HepG2 (cell line): ENCODE measurements around the gene INKA2. TPM values are rescaled to one million over a fixed set of nuclear protein-coding genes. Genes with fewer than 3 reads are reported as not detected.

Experiments used
- ATAC-seq: fragments of 200-7000 bp; cut with Tn5 transposase; 3 replicates; pipeline ENCODE4 v1.9.1; 2020; ENCODE audit warnings: mild to moderate bottlenecking, moderate library complexity
- BruUV-seq: library from RNA; stranded (reverse); fragments of 400-500 nt; replicated peaks from 2 replicates; lab custom pipeline; 2021; lab: Mats Ljungman, UMichigan
- CTCF ChIA-PET: fragments of 300-600 bp; formaldehyde crosslinking; extraction: SDS; loops from one replicate; lab custom pipeline; 2021; ENCODE audit warnings: low total read pairs, inconsistent platforms, low intra/inter-chr PET ratio; lab: Yijun Ruan, JAX
- POLR2A ChIA-PET: fragments of 350-600 bp; sonication (Branson Sonifier 250); formaldehyde crosslinking; loops from one replicate; lab custom pipeline; 2020; ENCODE audit warnings: antibody characterized with exemption, inconsistent platforms; lab: Yijun Ruan, JAX
- DNase-seq: peaks from one replicate; pipeline ENCODE4 v3.0.0-alpha.2; 2015; ENCODE audit warnings: low spot score
- FAIRE-seq: peaks from 3 replicates; lab custom pipeline; 2011; peaks lifted over from hg19 to GRCh38; lab: Jason Lieb, UNC
- H2AFZ ChIP-seq: one replicate; pipeline ENCODE4 v1.6.1; 2011; ENCODE audit warnings: low read length, inconsistent platforms
- H3K27ac ChIP-seq: fragments of 300-600 bp; 3 replicates; pipeline ENCODE4 v1.8.0; 2011; ENCODE audit warnings: mixed run types, mild to moderate bottlenecking, mixed read lengths, low read length, inconsistent platforms; ENCODE audit not compliant: insufficient read depth; ENCODE audit errors: extremely low read length
- H3K27me3 ChIP-seq, 2 experiments: fragments of 200-600 bp in 1 of 2; 2 replicates in 1 of 2; 3 replicates in 1 of 2; pipeline versions ENCODE4 v1.6.0 to v1.8.0; 2011; ENCODE audit warnings: low read length in 2 of 2, mild to moderate bottlenecking in 2 of 2, moderate library complexity in 2 of 2, inconsistent platforms in 1 of 2; ENCODE audit not compliant: insufficient read depth in 2 of 2, control insufficient read depth in 1 of 2
- H3K36me3 ChIP-seq, 2 experiments: fragments of 200-600 bp in 1 of 2; replicated peaks in 1 of 2; 2 replicates in 1 of 2; 3 replicates in 1 of 2; pipeline versions ENCODE4 v1.5.1 to v1.8.0; 2011; ENCODE audit warnings: low read length in 2 of 2, inconsistent platforms in 1 of 2; ENCODE audit not compliant: insufficient read depth in 2 of 2, control insufficient read depth in 1 of 2
- H3K4me1 ChIP-seq: 2 replicates; pipeline ENCODE4 v1.5.1; 2012; ENCODE audit warnings: low read length, inconsistent platforms; ENCODE audit not compliant: insufficient read depth
- H3K4me2 ChIP-seq: 2 replicates; pipeline ENCODE4 v1.6.0; 2011; ENCODE audit warnings: low read depth, low read length, inconsistent platforms
- H3K4me3 ChIP-seq, 3 experiments: fragments of 200-600 bp in 1 of 3; sonication (generic), shearing (Covaris generic) in 1 of 3; replicated peaks in 1 of 3; 2 replicates each; pipeline ENCODE4 v1.5.1; 2011 to 2016; ENCODE audit warnings: low read length in 3 of 3, inconsistent platforms in 2 of 3, low read depth in 2 of 3, mild to moderate bottlenecking in 2 of 3, control low read depth in 1 of 3, mixed read lengths in 1 of 3; ENCODE audit not compliant: insufficient read depth in 1 of 3
- H3K79me2 ChIP-seq: one replicate; pipeline ENCODE4 v1.6.1; 2011; ENCODE audit warnings: low read length, inconsistent platforms; ENCODE audit not compliant: insufficient read depth
- H3K9ac ChIP-seq: 2 replicates; pipeline ENCODE4 v1.6.0; 2011; ENCODE audit warnings: mild to moderate bottlenecking, low read depth, low read length, inconsistent platforms; ENCODE audit not compliant: insufficient read depth
- H3K9me3 ChIP-seq: 2 replicates; pipeline ENCODE4 v1.5.1; 2012; ENCODE audit warnings: mild to moderate bottlenecking, low read length
- H4K20me1 ChIP-seq: 2 replicates; pipeline ENCODE4 v1.6.0; 2011; ENCODE audit warnings: inconsistent platforms, mild to moderate bottlenecking, low read length, moderate library complexity; ENCODE audit not compliant: insufficient read depth
- ATM ChIP-seq: fragments of 450-650 bp; IDR thresholded peaks from 2 replicates; pipeline ENCODE4 v1.7.1; 2017; ENCODE audit warnings: mild to moderate bottlenecking, borderline replicate concordance
- BRD4 ChIP-seq: sonication (generic); formaldehyde crosslinking; IDR thresholded peaks from 2 replicates; pipeline ENCODE4 v1.4.0; 2020; ENCODE audit warnings: missing genetic modification reagents
- CENPX ChIP-seq: sonication (generic); formaldehyde crosslinking; IDR thresholded peaks from 2 replicates; pipeline ENCODE4 v1.9.0; 2021; ENCODE audit warnings: mild to moderate bottlenecking, missing genetic modification reagents, moderate library complexity
- EHMT2 ChIP-seq: fragments of 200-600 bp; sonication (generic); IDR thresholded peaks from 2 replicates; pipeline ENCODE4 v1.7.0; 2017; ENCODE audit warnings: antibody characterized with exemption, low read depth, low read length, borderline replicate concordance
- ELF3 ChIP-seq: IDR thresholded peaks from 2 replicates; pipeline ENCODE4 v1.6.1; 2016; ENCODE audit warnings: missing genetic modification reagents, missing compliant biosample characterization
- ETV5 ChIP-seq: IDR thresholded peaks from 2 replicates; pipeline ENCODE4 v1.6.1; 2018; ENCODE audit warnings: missing biosample characterization, missing genetic modification reagents, inconsistent platforms, borderline replicate concordance
- HNF4A ChIP-seq: sonication (generic); formaldehyde crosslinking; IDR thresholded peaks from 2 replicates; pipeline ENCODE4 v1.4.0; 2020; ENCODE audit warnings: missing genetic modification reagents
- HNRNPL ChIP-seq: fragments of 200-400 bp; formaldehyde crosslinking; IDR thresholded peaks from 2 replicates; pipeline ENCODE4 v1.6.1; 2017; ENCODE audit warnings: mild to moderate bottlenecking, low read depth, low read length
- LCORL ChIP-seq, 2 experiments: fragments of 450-650 bp in 1 of 2; sonication (generic) in 1 of 2; formaldehyde crosslinking in 1 of 2; IDR thresholded peaks; 2 replicates each; pipeline versions ENCODE4 v1.5.0 to v1.6.1; 2017 to 2020; ENCODE audit warnings: antibody characterized with exemption in 1 of 2, missing genetic modification reagents in 1 of 2
- MED1 ChIP-seq: sonication (generic); formaldehyde crosslinking; IDR thresholded peaks from 2 replicates; pipeline ENCODE4 v1.4.0; 2020; ENCODE audit warnings: missing genetic modification reagents
- MYPOP ChIP-seq: sonication (generic); formaldehyde crosslinking; IDR thresholded peaks from 2 replicates; pipeline ENCODE4 v1.8.1; 2023; ENCODE audit warnings: mild to moderate bottlenecking, moderate library complexity, missing genetic modification reagents
- THAP7 ChIP-seq: sonication (generic); formaldehyde crosslinking; IDR thresholded peaks from 2 replicates; pipeline ENCODE4 v1.8.1; 2023; ENCODE audit warnings: mild to moderate bottlenecking, missing genetic modification reagents
- XRCC5 ChIP-seq: fragments of 200-400 bp; formaldehyde crosslinking; optimal IDR thresholded peaks from 2 replicates; pipeline ENCODE3; 2017; ENCODE audit warnings: mild to moderate bottlenecking, low read length
- ZFAT ChIP-seq: sonication (generic); formaldehyde crosslinking; conservative IDR thresholded peaks from 2 replicates; pipeline ENCODE4 v1.8.1; 2023; ENCODE audit warnings: missing genetic modification reagents, inconsistent platforms
- ZNF501 ChIP-seq: sonication (generic); formaldehyde crosslinking; IDR thresholded peaks from 2 replicates; pipeline ENCODE4 v1.5.1; 2020; ENCODE audit warnings: mild to moderate bottlenecking, moderate library complexity, missing genetic modification reagents
- ZNF562 ChIP-seq: sonication (generic); formaldehyde crosslinking; IDR thresholded peaks from 2 replicates; pipeline ENCODE4 v1.8.0; 2022; ENCODE audit warnings: missing genetic modification reagents, borderline replicate concordance
- WGBS: methylation state at CpG from one replicate; pipeline ENCODE4 v1.1.6; 2017; ENCODE audit warnings: low lambda C conversion rate; 5-methylcytosine and 5-hydroxymethylcytosine counted together
- in situ Hi-C: cut with HindIII; loops from 2 replicates; pipeline ENCODE4 v1.10.0; 2017; ENCODE audit warnings: low pct_unique_long_range_greater_than_20kb; ENCODE audit not compliant: extremely low pct_ligation_motif_present
- intact Hi-C: fragments of 100-400 bp; cut with micrococcal nuclease; formaldehyde crosslinking; loops from one replicate; pipeline ENCODE4 v1.10.0; 2022; ENCODE audit not compliant: unreplicated experiment
- polyA plus RNA-seq, 8 experiments: library from polyadenylated mRNA; depleted of rRNA in 3 of 8; stranded (reverse) in 7 of 8; unstranded in 1 of 8; fragments of >200 nt; fragmentation: Illumina TruSeq in 4 of 8; extraction: Trizol in 4 of 8; gene quantifications; 2 replicates each; pipeline versions ENCODE4 v1.2.1 to v1.2.3, GENCODE V29; 2011 to 2016; ENCODE audit warnings: low read depth in 4 of 8, missing spikeins in 1 of 8, mixed read lengths in 1 of 8; ENCODE audit not compliant: insufficient read depth in 1 of 8
- total RNA-seq, 5 experiments: library from RNA; depleted of rRNA; stranded (reverse); fragments of >200 nt; fragmentation: Illumina TruSeq; extraction: Trizol; gene quantifications; 2 replicates each; pipeline ENCODE4 v1.2.3, GENCODE V29; 2016; ENCODE audit warnings: low read depth in 1 of 5

INKA2 gene
- total and polyA plus RNA-seq, 2 of the 13 experiments (the other 11 are each of a cell fraction or from before 2014, with no cell fraction given) = 2.6 to 4.6 TPM

- Histone ChIP-seq H3K9me3 (no peaks in the 10 kb centered on the region), H3K4me1 (peaks cover 34% of the 10 kb centered on the region), H3K79me2 (no peaks in the 10 kb centered on the region), H3K4me3 (no peak overlapping the region), H3K36me3 (no peaks in the 10 kb centered on the region), H3K27me3 (peaks cover 0 to 5% of the 10 kb centered on the region in 2 experiments; a peak in 1 of 5 replicates), H3K4me2 (no peak overlapping the region), H3K9ac (no peak overlapping the region), H2AFZ (no peak overlapping the region), H4K20me1 (no peaks in the 10 kb centered on the region; the same call in 1 of the 2 replicates), H3K27ac (no peak overlapping the region)
- CTCF ChIA-PET = interaction anchor here (2.0 to 3.2 kb wide), 3 partner anchors 31 to 264 kb away, joined by 7 to 65 read pairs (median 19); no protein-coding TSS in a partner anchor
- TF ChIP-seq LCORL (IDR thresholded peaks at IDR 0.05) (peak; percentile 40; the same call in 1 of the 2 replicates), LCORL (CRISPR knock-in tag; IDR thresholded peaks at IDR 0.05) (no peak), ZFAT (CRISPR knock-in tag) (no peak)
- DNase-seq (no peak), FAIRE-seq (no peak), ATAC-seq (no peak)
- no TSS peak for BruUV-seq
- intact Hi-C loops (no loop called here), in situ Hi-C loops (no loop called here)
- 80% methylated on average over 7 of the region's 9 CpGs for WGBS
- POLR2A ChIA-PET = no interaction called here
Observed at GRCh38 chr1:111745675-111746613, 6.7 kb upstream of the INKA2 start.

GRCh38 chr1:111743679-111744101 is 4.5 kb upstream of the INKA2 start:
- no peak for DNase-seq
- FAIRE-seq = no peak
- H3K36me3 ChIP-seq = no peaks in the 10 kb centered on the region
- no TSS peak for BruUV-seq
- H2AFZ ChIP-seq = no peak overlapping the region
- H3K4me1 ChIP-seq = peaks cover 37% of the 10 kb centered on the region
- H3K27ac ChIP-seq = no peak overlapping the region
- CTCF ChIA-PET = interaction anchor here (1.2 kb wide), 1 partner anchor 29 kb away, joined by 3 read pairs; no protein-coding TSS in a partner anchor
- H3K9me3 ChIP-seq = no peaks in the 10 kb centered on the region
- WGBS = 11% methylated on average over 2 of the region's 3 CpGs
- H3K79me2 ChIP-seq = no peaks in the 10 kb centered on the region
- no peak for ATAC-seq
- peaks cover 0 to 5% of the 10 kb centered on the region in 2 experiments; a peak in 1 of 5 replicates for H3K27me3 ChIP-seq
- intact Hi-C loops = no loop called here
- in situ Hi-C loops = no loop called here
- POLR2A ChIA-PET = no interaction called here
- no peak overlapping the region for H3K4me3 ChIP-seq
- no peak overlapping the region for H3K9ac ChIP-seq
- H3K4me2 ChIP-seq = peak overlapping the region; percentile 28; the same call in 1 of the 2 replicates
- H4K20me1 ChIP-seq = no peaks in the 10 kb centered on the region; the same call in 1 of the 2 replicates
- TF ChIP-seq ATM = no peak
- no peak for TF ChIP-seq BRD4 (CRISPR knock-in tag)
- 0 out of 2 replicates have a peak, but pooled peaks have one; percentile 10 for TF ChIP-seq ETV5
- no peak for TF ChIP-seq ZNF501 (CRISPR knock-in tag)
- no peak for TF ChIP-seq EHMT2
- no peak for TF ChIP-seq HNF4A (CRISPR knock-in tag)
- TF ChIP-seq MED1 (CRISPR knock-in tag) = no peak
- no peak for TF ChIP-seq MYPOP
- no peak for TF ChIP-seq CENPX (CRISPR knock-in tag)
- no peak for TF ChIP-seq HNRNPL
- no peak for TF ChIP-seq XRCC5
- TF ChIP-seq ZNF562 (CRISPR knock-in tag) = no peak
- 0 out of 2 replicates have a peak, but pooled peaks have one; percentile 24 for TF ChIP-seq ELF3 (CRISPR knock-in tag)
- TF ChIP-seq THAP7 (CRISPR knock-in tag) = no peak
